ENCODE results near the gene METTL8.
A peak's percentile ranks its signal among the peaks of the same experiment; 100 is the strongest.

Gene METTL8

GRCh38 chr2:171433763-171434012 lies at the start of gene METTL8:
Gene METTL8 (minus strand): TSS chr2:171433990. CDS start chr2:171392185, 41,805 bp downstream.
- no peak for DNase-seq

- DNase-seq = no peak
Measured at GRCh38 chr2:171482877-171483276, 49.1 kb upstream of the METTL8 start.

- DNase-seq = no peak
Measured at GRCh38 chr2:171482308-171482707, 48.5 kb upstream of the METTL8 start.

- no peak for DNase-seq
Measured at GRCh38 chr2:171480908-171481307, 47.1 kb upstream of the METTL8 start.

GRCh38 chr2:171479154-171479814 lies 45.5 kb upstream of the METTL8 start:
- DNase-seq = no peak

GRCh38 chr2:171478345-171478744 lies 44.6 kb upstream of the METTL8 start:
- DNase-seq = no peak

- no peak for DNase-seq
Measured at GRCh38 chr2:171475979-171476378, 42.2 kb upstream of the METTL8 start.

GRCh38 chr2:171470129-171470528 lies 36.3 kb upstream of the METTL8 start:
- DNase-seq = no peak

- DNase-seq = no peak
Measured at GRCh38 chr2:171469176-171469575, 35.4 kb upstream of the METTL8 start.

- no peak for DNase-seq
Measured at GRCh38 chr2:171460537-171460936, 26.7 kb upstream of the METTL8 start.

- no peak for DNase-seq
Measured at GRCh38 chr2:171459498-171459897, 25.7 kb upstream of the METTL8 start.

GRCh38 chr2:171452773-171453172 lies 19.0 kb upstream of the METTL8 start:
- DNase-seq = no peak

GRCh38 chr2:171451074-171451473 lies 17.3 kb upstream of the METTL8 start:
- DNase-seq = no peak

- no peak for DNase-seq
Measured at GRCh38 chr2:171447675-171448074, 13.9 kb upstream of the METTL8 start.

GRCh38 chr2:171441470-171441869 lies 7.7 kb upstream of the METTL8 start:
- no peak for DNase-seq

- no peak for DNase-seq
Measured at GRCh38 chr2:171436307-171436706, 2.5 kb upstream of the METTL8 start.

GRCh38 chr2:171434013-171434989 lies 511 bp upstream of the METTL8 start, which contains the start of gene DCAF17:
Gene DCAF17 (plus strand): TSS chr2:171434226. CDS start chr2:171434578, 352 bp downstream.
- DNase-seq = peak; percentile 88

GRCh38 chr2:171432969-171433762 lies 624 bp downstream of the METTL8 start:
- DNase-seq = no peak

GRCh38 chr2:171432206-171432968 lies 1.4 kb downstream of the METTL8 start:
- DNase-seq = no peak

- no peak for DNase-seq
Measured at GRCh38 chr2:171431677-171432167, 2.1 kb downstream of the METTL8 start.

- no peak for DNase-seq
Measured at GRCh38 chr2:171430516-171431410, 3.0 kb downstream of the METTL8 start.
